Epidermal melanocyte (primary cell): ENCODE results near the gene SLC4A7.
A peak's percentile ranks its signal among the peaks of the same experiment; 100 is the strongest.
"Not testable (repeated sequence)": the region's sequence is repeated elsewhere in the genome, so short reads cannot be mapped to it uniquely, and the experiment has no call there.

Source experiments
- DNase-seq: peaks from one replicate; pipeline ENCODE4 v3.0.0; 2011; ENCODE audit warnings: low spot score; ENCODE audit not compliant: insufficient read length

Gene SLC4A7

GRCh38 chr3:27487383-27487782 is 3.2 kb upstream of the SLC4A7 start:
- DNase-seq, result no peak

GRCh38 chr3:27486336-27486735 is 2.2 kb upstream of the SLC4A7 start:
- DNase-seq, result no peak

GRCh38 chr3:27485866-27486265 is 1.7 kb upstream of the SLC4A7 start:
- no peak for DNase-seq

- DNase-seq, result no peak
These were observed 818 bp downstream of the SLC4A7 start for GRCh38 chr3:27483117-27484014.

GRCh38 chr3:27479806-27480543 is 4.2 kb downstream of the SLC4A7 start:
- DNase-seq, result no peak

GRCh38 chr3:27471923-27472550 is 12.1 kb downstream of the SLC4A7 start:
- no peak for DNase-seq

GRCh38 chr3:27468283-27468886 is 15.8 kb downstream of the SLC4A7 start:
- DNase-seq, result no peak

- DNase-seq, result peak; percentile 57
These were observed 16.6 kb downstream of the SLC4A7 start for GRCh38 chr3:27467545-27467944.

GRCh38 chr3:27464646-27465045 is 19.5 kb downstream of the SLC4A7 start:
- no peak for DNase-seq

GRCh38 chr3:27462228-27462627 is 22.0 kb downstream of the SLC4A7 start:
- DNase-seq, result no peak

GRCh38 chr3:27458929-27459328 is 25.3 kb downstream of the SLC4A7 start:
- no peak for DNase-seq

- DNase-seq, result no peak
These were observed 27.6 kb downstream of the SLC4A7 start for GRCh38 chr3:27456554-27456953.

- DNase-seq, result no peak
These were observed 29.3 kb downstream of the SLC4A7 start for GRCh38 chr3:27454914-27455313.

- DNase-seq, result no peak
These were observed 29.7 kb downstream of the SLC4A7 start for GRCh38 chr3:27454461-27454860.

GRCh38 chr3:27452368-27453090 is 31.7 kb downstream of the SLC4A7 start:
- no peak for DNase-seq

- DNase-seq, result no peak
These were observed 32.3 kb downstream of the SLC4A7 start for GRCh38 chr3:27451842-27452241.

- no peak for DNase-seq
These were observed 32.9 kb downstream of the SLC4A7 start for GRCh38 chr3:27451251-27451650.

- DNase-seq, result no peak
These were observed 34.5 kb downstream of the SLC4A7 start for GRCh38 chr3:27449530-27450150.

GRCh38 chr3:27442995-27443394 is 41.2 kb downstream of the SLC4A7 start:
- not testable (repeated sequence) for DNase-seq

- not testable (repeated sequence) for DNase-seq
These were observed 45.8 kb downstream of the SLC4A7 start for GRCh38 chr3:27438352-27438751.

- DNase-seq, result peak; percentile 17
These were observed 53.1 kb downstream of the SLC4A7 start for GRCh38 chr3:27431116-27431515.
